ENCODE data around the gene ZBED2.
"Not testable (repeated sequence)": the region's sequence is repeated elsewhere in the genome, so short reads cannot be mapped to it uniquely, and the experiment has no call there.

The ZBED2 gene

DNA sequence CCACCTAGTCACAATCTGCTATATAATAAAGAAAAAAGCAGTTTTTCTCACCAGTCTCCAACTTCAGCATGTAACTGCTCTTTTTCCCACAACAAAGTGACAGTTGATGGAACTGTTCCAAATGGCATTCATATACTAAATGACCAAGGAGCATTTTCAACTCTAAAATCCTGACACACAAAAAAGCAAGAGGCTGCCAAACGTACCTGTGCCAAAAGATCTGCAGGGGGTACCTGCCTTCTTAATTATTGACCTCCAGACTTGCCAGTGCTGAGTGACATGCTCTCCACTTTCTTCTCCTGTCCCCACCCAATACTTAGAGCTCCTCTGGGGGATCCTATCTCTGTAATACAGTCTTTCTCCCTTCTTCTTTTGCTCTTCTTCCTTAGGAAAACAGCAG lies 18.0 kb downstream of the ZBED2 start:
- DNase-seq (ENCODE audit: low read depth in 3 of 3) = no peak

DNA sequence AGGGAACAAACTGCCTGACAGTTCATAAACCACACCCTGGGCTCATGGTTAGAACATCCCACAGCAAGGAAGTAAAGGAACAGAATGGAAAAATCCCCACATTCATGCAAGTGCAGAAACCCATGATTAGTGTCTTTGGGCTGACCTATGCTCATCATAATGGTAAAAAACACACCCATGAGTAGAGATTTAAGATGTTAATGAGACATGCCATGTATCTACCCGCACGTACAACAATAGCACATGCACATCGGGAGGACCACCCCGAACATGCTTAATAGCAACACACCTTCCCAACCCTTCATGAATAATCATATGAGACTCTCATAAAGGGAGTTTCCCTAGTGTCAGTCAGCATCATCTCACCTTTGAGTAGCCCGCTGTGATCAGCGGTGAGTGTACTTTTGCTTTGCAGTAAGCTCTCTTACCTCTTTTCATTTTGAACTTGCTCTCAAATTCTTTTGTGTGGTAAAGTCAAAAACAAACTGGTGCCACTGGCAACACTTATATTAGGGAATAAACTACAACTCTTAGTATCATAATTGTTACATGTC lies 23.2 kb downstream of the ZBED2 start:
- no peak for DNase-seq (ENCODE audit: low read depth in 3 of 3)

- no peak for DNase-seq (ENCODE audit: low read depth in 3 of 3)
Observed at GRCh38 chr3:111571282-111571681, 23.9 kb downstream of the ZBED2 start.

DNA sequence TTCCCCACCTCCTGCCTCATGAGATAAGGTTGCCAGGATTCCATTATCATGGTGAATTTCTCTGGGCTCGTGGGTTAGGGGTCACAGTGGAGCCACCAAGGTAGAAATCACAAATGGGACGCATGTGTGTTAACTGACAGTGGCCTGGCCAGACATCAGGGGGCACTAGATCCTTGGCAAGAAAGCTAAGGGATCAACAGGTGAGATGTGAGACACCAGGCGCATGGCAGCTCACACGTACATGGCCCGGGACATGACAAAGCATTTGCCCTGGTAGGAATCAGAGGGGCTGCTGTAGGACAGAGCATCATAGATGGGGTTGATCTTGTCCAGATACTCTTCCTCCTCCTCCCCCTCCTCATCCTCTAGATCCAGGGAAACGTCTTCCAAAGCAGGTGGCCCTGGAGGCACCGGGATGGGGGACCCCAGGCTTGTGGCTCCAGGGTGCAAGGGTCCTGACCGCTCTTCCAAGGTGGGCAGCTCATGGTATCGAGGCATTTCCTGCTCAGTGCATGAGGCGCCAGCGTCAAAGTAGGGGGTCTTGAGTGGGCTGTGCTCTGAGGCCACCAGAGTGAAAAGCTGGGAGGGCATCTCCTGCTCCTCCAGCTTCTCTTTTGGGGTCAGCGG lies 24.6 kb downstream of the ZBED2 start:
- DNase-seq (ENCODE audit: low read depth in 3 of 3) = no peak

GRCh38 chr3:111568911-111569310 lies 26.2 kb downstream of the ZBED2 start:
- no peak for DNase-seq (ENCODE audit: low read depth in 3 of 3)

GRCh38 chr3:111568355-111568754 lies 26.8 kb downstream of the ZBED2 start:
- no peak for DNase-seq (ENCODE audit: low read depth in 3 of 3)

GRCh38 chr3:111566844-111567243 lies 28.3 kb downstream of the ZBED2 start:
- no peak for DNase-seq (ENCODE audit: low read depth in 3 of 3)

DNA sequence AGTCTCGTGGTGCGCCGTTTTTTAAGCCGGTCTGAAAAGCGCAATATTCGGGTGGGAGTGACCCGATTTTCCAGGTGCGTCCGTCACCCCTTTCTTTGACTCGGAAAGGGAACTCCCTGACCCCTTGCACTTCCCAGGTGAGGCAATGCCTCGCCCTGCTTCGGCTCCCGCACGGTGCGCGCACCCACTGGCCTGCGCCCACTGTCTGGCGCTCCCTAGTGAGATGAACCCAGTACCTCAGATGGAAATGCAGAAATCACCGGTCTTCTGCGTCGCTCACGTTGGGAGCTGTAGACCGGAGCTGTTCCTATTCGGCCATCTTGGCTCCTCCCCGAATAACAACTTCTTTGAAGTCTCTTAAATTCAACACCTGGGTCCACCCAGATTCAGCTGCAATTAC lies 33.2 kb downstream of the ZBED2 start:
- not testable (repeated sequence) for DNase-seq (ENCODE audit: low read depth in 3 of 3)

DNA sequence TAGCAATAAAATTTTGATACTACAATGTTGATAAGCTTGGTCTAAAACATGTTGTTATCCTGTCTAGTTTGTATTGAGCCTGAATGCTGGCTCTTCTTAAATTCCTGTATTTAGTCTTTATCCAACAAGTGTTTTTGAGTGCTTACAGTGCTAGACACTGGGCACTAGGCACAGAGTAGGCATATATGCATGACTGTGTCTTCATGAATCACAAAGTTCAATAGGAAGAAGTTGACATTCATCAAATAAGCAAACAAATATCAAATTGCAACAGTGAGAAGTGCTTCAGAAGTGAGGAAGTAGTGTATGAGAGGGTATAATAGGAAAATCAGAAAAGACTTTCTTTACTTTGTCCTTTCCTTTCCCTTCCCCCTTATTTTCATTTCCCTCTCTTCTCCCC lies 46.4 kb downstream of the ZBED2 start:
- DNase-seq (ENCODE audit: low read depth in 3 of 3) = no peak

DNA sequence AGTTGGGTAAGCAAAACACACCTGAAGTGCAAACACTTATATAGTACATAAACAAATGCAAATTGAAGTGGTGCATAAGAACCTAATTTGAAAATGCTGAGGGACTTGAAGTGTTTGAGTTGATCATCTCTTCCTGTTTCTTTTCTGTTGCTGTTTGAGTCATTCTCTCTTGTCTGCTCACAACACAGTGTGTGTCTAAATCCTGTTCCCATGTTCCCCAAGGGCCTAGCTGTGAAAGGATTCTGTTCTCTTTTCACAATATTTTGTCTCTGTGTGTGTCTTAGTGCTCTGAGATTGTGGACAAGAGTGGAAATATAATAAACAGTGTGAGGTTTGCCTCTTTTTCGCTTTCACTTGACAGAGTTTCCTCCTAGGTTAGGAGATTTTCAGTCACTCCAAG lies 47.1 kb downstream of the ZBED2 start:
- no peak for DNase-seq (ENCODE audit: low read depth in 3 of 3)

DNA sequence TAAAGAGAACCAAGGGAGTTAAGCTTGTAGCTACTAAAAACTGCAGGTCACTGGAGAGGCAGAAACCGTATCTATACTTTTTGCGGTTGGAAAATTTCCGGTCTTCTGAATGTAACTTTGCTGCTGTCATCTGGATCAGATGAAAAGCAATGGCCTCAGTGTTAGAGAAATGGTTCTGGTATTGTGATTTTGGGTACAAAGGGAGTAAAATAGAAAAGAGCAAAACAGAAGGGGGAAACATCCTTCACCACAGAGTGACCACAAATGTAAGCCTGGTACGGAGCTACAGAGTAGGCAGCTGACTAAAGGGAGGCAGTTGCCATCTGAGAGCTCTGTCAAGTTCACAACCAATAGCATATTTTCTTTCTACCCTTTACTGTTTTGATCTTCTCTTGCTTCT lies 47.5 kb downstream of the ZBED2 start:
- DNase-seq (ENCODE audit: low read depth in 3 of 3) = peak in 2 of 3 donors; percentile 38 to 40

GRCh38 chr3:111545349-111545748 lies 49.8 kb downstream of the ZBED2 start:
- DNase-seq (ENCODE audit: low read depth in 3 of 3) = no peak
